Stimulated activated naive CD4-positive, alpha-beta T cell (primary cell): ENCODE measurements around the gene TIMM8A.

Experiments used
- DNase-seq, 6 experiments: peaks; one replicate each; lab custom pipeline; 2025; lab: John Stamatoyannopoulos, UW

Gene TIMM8A, protein sequence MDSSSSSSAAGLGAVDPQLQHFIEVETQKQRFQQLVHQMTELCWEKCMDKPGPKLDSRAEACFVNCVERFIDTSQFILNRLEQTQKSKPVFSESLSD

DNA sequence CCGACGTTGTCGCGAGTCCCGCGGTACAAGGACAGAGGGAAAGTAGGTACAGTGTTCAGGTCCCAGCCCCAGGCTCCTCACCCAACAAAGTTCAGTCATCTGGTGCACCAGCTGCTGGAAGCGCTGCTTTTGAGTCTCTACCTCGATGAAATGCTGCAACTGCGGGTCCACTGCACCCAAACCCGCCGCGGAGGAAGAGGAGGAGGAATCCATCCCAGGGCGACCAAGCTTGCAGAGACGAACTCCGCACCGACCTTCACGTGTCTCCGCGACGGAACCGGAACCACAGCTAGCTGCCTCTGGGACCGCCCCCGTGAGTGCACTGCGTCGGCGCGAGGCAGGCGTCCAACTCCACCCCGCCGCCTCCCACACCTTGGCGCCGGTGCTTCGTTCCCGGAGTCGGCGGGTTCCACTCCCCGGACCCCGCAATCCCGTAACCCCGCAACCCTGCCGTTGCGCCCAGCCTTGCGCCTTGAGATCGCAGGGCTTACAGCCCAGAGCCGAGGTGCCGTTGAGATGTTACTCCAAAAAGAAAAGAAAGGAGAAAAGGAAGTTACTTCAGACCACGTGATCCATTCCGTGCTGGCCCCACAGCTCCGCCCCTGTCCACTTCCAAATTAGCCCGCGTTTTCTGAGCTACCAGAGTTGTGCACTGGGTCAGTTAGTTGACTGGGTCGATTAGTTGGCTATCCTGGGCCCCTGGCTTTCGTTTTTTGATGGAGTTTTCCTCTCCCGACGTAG is at the start of gene TIMM8A:
TSS of gene TIMM8A (minus strand) at position 291 of the 741 bp plus-strand sequence. CDS start at position 213, 78 bp downstream.
- DNase-seq = peak; percentile 57 to 72 (median 64)

GRCh38 chrX:101397779-101398178 is 49.2 kb upstream of the TIMM8A start:
- no peak for DNase-seq

- no peak for DNase-seq
Observed at GRCh38 chrX:101395789-101396188, 47.2 kb upstream of the TIMM8A start.

DNA sequence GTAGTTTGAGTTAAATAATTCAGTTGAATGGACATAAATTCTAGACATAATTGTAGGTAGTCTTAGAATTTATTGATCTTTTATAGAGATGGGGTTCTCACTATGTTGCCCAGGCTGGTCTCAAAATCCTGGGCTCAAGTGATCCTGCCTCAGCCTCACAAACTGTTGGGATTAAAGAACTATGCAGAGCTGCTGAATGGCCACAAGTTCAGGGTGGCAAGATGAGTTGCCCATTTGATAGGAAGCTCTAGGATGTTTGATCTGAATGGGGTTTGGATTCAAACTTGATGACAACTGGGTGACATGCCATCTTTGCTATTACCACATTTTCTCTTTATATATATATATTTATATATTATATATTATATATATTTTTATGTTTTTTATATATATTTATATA is 45.8 kb upstream of the TIMM8A start:
- no peak for DNase-seq

- DNase-seq = no peak
Observed at GRCh38 chrX:101393530-101394305, 45.2 kb upstream of the TIMM8A start.

DNA sequence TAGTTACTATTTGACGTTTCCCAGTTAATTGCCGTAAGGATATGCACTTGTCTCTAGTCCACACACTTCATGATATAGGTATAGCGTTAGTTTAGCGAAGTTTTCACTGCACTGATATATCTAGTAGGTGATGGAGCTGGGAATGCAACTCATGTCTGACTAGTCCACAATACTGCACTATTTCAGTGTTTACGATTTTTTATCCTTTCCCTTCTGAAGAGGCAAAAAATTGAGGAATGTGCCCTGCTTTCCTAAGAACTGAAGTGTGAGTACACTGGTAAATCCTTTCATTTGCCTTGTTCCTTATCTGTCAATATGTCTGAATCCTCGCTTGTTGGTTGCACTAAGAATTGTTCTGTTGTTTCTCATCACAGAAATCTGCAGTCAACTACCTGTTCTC is 43.3 kb upstream of the TIMM8A start:
- DNase-seq = no peak

DNA sequence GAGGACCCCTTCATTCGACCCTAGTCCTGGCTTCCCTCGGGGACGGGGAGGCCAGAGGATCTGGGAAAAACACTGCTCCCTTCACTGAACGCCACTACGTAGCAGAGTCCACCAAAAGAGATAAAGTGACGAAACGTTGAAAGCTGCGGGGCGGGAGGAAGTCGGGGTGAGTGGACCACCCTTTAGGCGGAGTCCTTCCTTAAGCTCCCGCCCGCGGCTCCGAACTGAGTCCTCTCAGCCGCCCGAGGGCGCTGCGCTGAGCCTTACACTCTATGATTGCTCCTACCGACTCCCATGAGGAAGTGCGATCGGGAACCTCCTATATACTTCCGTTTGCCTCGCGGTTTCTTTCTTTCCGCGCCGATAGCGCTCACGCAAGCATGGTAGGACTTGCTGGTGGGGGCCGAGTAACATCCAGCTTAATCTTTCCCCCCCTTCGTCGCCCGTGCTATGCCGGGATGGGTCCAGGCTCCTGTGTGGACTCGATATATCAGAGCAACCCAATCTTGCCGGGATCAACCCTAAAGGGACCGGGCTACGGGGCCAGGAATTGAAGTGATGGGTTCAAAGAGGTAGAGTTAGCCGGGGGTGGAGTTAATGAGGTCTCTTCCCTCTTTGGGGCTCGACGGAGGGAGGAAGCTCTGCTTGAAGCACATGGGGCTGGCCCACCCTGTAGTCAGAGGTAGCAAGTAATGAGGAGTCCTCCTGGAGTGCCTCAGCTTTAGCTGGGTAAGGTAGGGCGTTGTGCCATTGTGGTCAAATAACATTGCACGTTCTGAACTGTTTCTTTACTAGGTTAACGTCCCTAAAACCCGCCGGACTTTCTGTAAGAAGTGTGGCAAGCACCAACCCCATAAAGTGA is 42.4 kb upstream of the TIMM8A start, which contains the start of gene RPL36A:
TSS of gene RPL36A (plus strand) at position 348 of the 862 bp plus-strand sequence. CDS start at position 381, 33 bp downstream.
- DNase-seq = peak; percentile 56 to 73 (median 64)

DNA sequence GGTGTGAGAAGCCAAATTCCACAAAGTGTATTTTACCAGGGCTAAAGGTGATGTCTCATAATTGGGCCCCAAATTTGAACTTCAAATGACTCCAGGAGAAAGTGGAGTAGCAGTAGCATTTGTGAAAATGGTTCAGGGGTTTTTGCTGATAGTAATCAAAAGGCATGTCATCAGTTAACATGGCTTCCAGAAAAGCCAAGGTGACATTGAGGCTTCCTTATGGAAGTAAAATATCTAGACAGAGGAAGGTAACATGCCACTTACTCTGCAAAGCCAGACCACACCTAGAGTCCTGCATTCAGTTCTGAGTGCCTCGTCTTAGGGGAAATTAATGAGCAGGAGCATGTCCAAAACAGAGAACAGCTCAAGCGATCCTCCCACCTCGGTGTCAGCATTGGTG is 40.1 kb upstream of the TIMM8A start:
- no peak for DNase-seq

DNA sequence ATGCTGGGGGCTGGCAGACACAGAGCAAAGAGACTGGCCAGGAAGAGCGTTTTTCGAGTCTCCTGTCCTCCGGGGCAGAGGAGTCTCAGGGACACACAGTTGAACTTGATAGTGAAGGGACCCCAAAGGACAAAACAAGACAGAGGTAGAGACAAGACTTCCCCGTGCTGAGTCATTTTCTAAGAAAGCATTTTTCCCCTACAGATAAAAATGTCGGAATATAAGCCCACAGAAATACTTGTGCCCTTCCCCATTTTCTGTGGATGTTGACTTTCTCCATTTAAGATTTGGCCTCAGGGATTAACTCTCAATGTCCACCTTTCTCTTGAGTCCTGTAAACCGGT is 38.0 kb upstream of the TIMM8A start:
- DNase-seq = no peak

DNA sequence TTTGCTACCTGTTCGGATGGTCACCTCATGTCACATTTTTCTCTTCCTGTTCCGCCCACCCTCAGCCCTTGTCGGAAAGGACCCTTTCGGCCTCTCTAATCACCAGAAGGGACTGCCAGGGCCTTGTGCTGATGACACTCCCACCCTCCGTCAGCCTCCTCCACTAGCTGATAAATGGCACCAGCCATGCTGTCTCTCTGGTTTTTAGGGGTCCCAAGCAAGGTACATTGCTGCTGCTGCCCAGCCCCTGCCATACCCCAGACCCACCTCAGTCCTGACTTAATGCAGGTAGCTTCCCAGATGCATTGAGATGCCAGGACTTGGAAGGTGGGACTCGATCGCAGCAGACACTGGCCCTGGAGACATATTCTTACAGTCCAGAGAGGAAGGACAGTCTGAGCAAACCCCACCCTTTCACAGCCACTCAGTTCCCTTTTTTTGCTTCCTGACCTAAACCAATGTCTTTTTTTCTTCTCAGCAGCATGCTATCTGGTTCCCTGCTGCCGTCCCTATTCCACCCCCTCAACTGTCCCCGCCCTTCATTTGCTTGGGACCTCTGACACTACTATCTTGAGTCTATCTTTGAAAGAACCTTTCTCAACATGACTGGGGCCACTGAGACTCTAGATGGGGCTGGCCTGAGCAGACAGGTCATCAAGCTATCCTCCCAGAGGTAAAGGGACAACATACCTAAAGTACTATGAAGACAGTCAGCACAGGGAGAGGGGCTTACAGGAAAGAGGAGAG is 37.4 kb upstream of the TIMM8A start, which contains the start of gene BTK:
TSS of gene BTK (minus strand) at position 397 of the 747 bp plus-strand sequence. CDS start 10,907 bp downstream, outside the sequence.
- DNase-seq = no peak

DNA sequence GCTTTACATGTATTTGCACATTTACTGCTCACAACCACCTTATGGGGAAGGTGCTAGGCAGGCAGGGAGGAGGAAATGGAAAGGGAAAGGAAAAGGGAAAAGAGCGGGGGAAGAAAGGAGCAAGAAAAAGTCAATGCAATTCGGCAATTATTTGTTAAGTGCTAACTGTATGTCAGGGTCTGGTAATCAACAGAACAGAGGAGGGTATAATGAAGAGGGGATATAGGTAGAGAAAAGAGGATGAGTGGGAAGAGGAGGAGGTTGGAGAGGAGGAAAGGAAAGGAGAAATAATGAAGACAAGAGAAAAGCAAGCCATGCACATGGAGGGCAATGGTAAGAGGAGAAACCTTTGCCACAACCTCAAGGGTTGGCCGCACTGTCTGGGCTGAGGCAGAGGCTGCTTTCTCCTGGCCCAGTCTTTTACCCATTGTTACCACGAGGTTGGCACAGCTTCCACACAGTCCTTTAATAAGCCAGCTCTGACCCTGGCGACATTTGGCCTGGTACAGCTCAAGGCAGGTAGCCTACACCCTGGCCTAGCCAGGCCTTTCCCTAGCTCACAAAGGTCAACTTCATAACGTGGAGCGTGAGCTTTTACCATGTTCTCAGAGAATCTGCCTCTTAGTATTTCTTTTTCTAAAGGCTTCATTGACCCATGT is 36.6 kb upstream of the TIMM8A start:
- DNase-seq = no peak

- DNase-seq = no peak
Observed at GRCh38 chrX:101383679-101384205, 35.2 kb upstream of the TIMM8A start.

- DNase-seq = no peak
Observed at GRCh38 chrX:101377547-101377946, 29.0 kb upstream of the TIMM8A start.

DNA sequence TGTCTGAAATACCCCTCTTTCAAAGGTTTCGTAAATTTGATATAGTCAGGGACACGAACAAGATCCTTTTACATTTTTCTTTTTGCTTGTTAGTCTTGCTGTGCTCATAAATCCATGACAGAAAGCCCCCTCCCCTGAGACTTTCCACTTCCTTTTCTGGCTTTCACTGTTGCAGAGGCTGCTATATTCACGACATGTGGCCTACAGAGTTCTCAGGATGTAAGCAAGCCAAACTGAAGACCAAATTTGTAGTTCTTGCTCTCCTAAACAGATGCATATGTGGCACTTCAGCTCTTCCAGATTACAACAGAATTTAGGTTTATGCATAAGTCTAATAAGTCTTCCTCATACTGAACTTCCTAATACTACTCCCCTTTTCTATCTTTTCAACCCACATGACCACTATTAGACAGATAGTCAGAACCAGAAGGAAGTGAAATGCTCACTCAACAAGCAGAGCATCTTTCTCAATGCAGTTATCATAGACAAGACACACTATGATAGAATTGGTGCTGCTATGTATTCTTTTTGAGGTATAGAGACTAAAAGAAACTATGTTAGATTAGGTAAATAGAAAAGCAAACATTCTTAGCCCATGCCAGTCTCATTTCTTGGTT is 22.5 kb upstream of the TIMM8A start:
- DNase-seq = no peak

GRCh38 chrX:101369687-101370086 is 21.1 kb upstream of the TIMM8A start:
- DNase-seq = no peak

- no peak for DNase-seq
Observed at GRCh38 chrX:101368800-101369199, 20.3 kb upstream of the TIMM8A start.

DNA sequence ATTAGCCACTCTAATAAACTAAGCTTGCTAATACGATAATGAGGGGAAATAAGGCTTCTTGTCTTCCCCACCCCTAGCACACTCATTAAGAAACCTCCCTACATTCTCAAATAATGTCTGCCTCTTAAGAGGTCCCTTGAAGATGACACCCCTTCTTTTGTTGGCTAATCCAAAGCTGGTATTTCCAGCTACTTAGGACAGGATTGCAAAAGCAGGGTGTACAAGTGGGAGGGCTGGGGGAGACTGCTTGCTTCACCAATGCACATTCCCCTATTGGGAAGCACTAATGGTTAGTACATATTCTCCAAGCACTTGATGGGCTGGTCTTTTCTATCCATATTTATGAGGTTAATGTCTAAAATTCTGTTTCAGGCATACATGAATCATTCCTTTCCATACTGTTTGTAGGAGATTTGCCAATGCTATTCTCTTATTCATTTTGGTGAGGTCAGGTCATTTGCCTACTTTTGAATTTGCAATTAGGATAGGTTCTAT is 16.8 kb upstream of the TIMM8A start:
- no peak for DNase-seq

GRCh38 chrX:101362757-101363156 is 14.2 kb upstream of the TIMM8A start:
- no peak for DNase-seq

DNA sequence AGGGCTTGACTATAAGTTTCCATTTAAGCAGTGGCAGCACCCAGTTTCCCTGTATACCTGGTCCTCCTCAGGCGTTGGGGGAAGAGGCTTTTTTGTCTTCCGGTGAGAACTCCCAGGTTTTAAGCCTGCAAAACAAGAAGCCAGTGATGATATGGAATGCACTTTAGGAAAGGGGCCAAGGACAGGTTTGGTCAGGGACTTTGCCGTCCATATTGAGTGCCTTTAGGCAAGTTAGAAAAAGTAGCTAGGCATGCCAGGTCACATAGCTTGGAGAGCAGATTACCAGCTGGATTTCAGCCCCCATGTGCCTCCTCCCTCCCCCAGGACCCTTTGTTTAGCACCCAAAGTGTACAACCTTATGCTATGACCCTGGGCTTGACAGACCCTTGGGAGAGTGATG is 13.6 kb upstream of the TIMM8A start:
- no peak for DNase-seq

GRCh38 chrX:101360390-101360789 is 11.8 kb upstream of the TIMM8A start:
- DNase-seq = no peak
